ENCODE measurements around the gene OR2H2.
A peak's percentile ranks its signal among the peaks of the same experiment; 100 is the strongest.

Gene OR2H2

GRCh38 chr6:29593199-29593855 lies 8.4 kb downstream of the OR2H2 start:
- DNase-seq = no peak

GRCh38 chr6:29596381-29596900 lies 11.5 kb downstream of the OR2H2 start:
- DNase-seq = no peak

GRCh38 chr6:29597184-29597583 lies 12.3 kb downstream of the OR2H2 start:
- no peak for DNase-seq

GRCh38 chr6:29598172-29598747 lies 13.3 kb downstream of the OR2H2 start:
- no peak for DNase-seq

- no peak for DNase-seq
Measured at GRCh38 chr6:29602564-29603361, 17.8 kb downstream of the OR2H2 start.

DNA sequence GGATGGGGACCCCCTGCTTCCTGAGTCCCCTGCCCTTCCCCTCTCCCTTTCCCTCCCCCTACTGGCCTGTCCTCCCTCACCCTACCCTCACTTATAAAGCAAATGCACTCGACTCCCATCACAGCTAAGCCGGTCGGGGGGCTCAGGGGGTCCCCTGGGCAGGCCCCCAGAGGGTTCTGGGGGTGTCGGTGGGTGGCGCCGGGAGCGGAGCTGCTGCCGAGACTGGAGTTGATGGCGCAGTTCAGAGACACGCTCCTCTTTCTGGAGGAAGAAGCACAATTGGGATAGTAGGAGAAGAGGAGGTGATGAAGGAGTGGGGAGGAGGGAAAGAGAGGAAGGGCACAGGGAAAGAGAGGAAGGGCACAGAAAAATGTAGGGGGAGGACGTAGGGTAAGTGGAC lies 18.5 kb downstream of the OR2H2 start:
- no peak for DNase-seq

DNA sequence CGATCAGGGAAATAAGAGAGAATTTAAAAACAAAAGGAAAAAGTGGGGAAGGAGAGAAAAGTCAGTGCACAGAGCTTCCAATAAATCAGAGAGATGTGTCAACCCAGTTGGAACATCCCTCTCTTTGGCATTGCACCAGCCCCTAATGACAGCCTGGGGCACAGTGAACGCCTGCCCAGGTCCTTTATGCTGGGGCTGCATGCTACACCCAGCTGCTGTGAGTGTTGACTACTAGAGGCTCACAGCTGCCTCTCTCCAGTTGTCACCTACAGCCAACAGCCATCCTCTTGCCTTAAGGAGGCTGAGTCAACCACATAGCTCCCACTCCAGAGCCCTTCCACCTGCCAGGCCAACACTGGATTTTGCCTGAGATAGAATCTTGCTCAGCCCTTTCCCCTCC lies 19.0 kb downstream of the OR2H2 start:
- DNase-seq = no peak

GRCh38 chr6:29608131-29608530 lies 23.2 kb downstream of the OR2H2 start:
- no peak for DNase-seq

DNA sequence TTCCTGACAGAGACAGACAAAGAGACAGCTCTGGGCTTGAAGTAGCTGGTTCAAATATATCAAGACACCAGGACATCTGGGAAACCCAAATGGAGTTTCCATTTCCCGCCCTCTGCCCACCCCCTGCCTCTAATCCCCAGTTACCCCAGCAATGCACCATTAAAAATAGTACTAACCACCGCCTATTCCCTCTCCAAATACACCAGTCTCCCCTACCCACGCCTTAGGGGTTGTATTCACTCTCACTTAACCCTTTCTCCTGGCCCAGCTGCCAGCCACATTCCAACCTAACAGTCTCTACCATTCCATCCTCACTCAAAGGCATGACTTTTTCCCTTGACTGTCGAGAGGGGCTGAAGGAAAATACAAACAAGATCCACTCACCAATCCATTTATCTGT lies 25.6 kb downstream of the OR2H2 start:
- DNase-seq = no peak

GRCh38 chr6:29611426-29611825 lies 26.5 kb downstream of the OR2H2 start:
- no peak for DNase-seq

- no peak for DNase-seq
Measured at GRCh38 chr6:29617782-29618554, 33.0 kb downstream of the OR2H2 start.

- no peak for DNase-seq
Measured at GRCh38 chr6:29619578-29620160, 34.7 kb downstream of the OR2H2 start.

DNA sequence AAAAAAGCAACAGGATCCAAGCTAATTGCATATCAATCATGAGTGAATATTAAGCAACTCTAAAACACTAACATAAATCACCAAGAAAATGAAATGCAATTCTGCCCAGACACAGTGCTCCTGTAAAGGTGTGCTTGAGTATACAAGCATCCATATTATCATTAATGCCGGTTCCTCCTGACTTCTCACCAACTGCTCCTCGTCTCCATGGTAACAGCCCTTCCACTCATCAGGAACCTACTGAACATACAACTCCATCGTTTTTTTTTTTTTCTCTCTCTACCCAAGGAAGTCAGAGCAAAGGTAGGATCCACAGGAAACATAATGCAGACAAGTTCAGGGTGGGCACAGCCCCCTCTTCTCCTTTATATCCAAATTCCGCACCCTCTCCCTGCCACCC lies 35.7 kb downstream of the OR2H2 start:
- DNase-seq = no peak

- no peak for DNase-seq
Measured at GRCh38 chr6:29624520-29624961, 39.6 kb downstream of the OR2H2 start.

DNA sequence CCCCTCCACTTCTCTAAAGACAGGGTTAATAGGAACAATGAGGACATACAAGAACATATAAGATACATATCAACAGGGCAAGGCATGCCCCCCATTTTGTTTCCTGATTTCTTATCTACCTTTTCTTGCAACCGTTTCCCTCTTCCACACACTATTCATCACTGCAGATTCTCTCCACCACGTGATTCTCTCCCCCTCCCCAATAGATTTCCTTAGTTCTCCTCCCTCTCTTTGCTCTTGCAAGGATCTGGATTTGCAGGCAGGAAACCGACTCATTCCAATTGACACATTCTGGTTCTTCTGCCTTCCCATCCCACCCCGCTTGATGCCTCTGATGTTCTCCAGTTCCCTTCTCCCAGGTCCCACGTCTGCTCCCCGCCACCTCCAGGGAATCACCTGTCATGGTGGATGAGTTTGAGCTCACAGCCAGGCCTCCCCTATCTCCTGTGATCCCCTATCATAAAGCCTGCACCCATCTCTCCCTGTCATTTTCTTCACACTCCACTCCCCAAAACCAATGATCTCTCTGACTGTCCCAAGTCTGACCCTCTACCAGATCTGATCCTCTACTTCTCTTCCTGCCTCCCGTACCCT lies 40.5 kb downstream of the OR2H2 start:
- DNase-seq = no peak

- DNase-seq = no peak
Measured at GRCh38 chr6:29626948-29627754, 42.2 kb downstream of the OR2H2 start.

- peak; percentile 30 for DNase-seq
Measured at GRCh38 chr6:29627755-29628418, 43.0 kb downstream of the OR2H2 start.

- DNase-seq = peak; percentile 30
Measured at GRCh38 chr6:29628419-29629281, 43.7 kb downstream of the OR2H2 start.

- DNase-seq = no peak
Measured at GRCh38 chr6:29629571-29629970, 44.6 kb downstream of the OR2H2 start.

GRCh38 chr6:29630315-29630714 lies 45.4 kb downstream of the OR2H2 start:
- no peak for DNase-seq
